Measurements from ENCODE around the gene SDK1.
"Not testable (repeated sequence)": the region's sequence is repeated elsewhere in the genome, so short reads cannot be mapped to it uniquely, and the experiment has no call there.

The SDK1 gene

DNA sequence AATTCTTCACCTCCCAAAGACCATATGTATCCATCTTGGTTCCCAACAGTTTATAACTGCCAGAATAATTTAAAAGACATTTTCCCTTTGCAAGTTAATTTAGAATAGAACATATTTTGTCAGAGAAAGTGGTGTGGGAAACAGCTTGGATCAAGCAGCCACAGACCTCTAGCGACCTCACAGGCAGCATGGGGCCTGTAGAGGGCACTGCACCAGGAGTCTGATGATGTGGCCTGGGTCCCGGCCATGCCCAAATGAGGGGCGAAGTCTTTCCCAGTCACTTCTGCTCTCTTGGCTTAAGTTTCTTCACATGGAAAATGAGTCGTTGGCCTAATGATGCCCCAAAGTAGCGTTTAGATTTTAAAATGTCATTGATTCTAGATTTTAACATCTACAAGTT lies 243.2 kb downstream of the SDK1 start:
- no peak for FAIRE-seq

DNA sequence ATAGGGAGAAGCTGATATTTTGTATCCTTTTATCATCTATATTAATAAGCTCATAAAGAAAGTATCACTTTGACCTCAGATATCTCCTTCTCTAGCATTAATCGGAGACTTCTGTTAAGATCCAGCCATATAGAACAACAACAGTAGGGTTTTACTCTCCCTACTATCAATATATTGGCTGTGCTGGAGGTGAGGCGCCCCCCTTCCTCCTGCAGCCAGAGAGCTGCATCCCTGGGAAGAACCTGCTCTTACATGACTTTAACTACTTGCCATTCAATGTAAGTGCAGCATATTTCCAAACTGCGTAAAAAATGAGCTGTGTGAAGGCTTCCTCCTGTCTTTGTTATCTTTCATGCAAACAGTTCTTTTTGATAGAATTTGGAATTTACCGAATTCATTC lies 247.8 kb downstream of the SDK1 start:
- FAIRE-seq, result no peak

DNA sequence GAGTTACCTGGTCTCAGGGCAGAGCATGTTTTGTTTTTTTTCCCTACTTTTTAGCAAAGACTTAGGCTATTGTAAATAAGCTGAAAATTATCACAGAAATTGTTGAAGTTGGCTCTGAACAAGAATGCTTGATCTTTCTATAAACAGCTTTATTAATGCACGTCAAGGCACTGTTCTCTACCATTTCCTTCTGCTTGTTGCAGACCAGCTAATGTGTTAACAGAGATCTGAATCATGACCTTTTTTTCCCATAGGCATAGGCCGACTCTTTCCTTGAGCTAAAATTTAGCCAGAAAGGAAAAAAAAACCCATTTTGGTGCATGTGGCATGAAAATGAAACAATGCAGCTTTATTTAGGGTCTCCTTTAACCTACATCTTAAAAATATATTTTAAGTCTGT lies 248.5 kb downstream of the SDK1 start:
- FAIRE-seq, result no peak

DNA sequence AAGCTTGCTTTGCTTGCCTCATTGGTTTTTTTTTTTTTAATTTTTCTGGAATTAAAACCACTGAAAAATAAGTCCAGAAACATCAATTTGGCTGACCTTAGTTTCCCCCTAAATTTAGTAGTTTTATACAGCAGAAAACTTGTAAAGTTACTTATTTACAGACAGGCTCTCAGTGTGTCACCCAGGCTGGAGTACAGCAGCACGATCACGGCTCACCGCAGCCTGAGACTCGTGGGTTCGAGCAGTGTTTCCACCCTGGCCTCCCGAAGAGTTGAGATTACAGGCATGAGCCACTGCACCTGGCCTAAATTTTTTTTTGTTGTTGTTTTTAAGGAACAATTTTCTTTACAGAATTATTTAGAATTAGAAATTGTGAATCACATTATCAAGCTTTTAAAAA lies 250.5 kb downstream of the SDK1 start:
- FAIRE-seq, result no peak

DNA sequence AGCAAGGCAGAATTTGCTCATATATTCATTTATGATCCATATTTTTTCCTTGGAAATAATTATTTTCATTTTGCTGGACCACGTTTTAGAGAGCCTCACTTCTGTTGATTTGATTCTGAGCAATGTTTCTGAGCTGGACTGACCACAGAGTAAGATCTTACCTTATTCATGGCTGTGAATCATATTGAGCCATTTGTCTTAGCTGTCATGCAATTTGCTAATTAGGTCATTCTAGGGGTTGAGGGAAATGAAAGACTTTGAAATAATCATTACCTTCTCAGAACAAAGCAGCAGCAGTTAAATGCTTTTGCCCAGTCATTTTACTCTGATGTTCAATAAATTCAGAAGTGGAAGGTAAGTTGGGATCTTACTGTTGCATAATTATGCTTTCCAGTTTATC lies 251.4 kb downstream of the SDK1 start:
- no peak for FAIRE-seq

GRCh38 chr7:3558400-3558799 lies 257.3 kb downstream of the SDK1 start:
- FAIRE-seq, result no peak

DNA sequence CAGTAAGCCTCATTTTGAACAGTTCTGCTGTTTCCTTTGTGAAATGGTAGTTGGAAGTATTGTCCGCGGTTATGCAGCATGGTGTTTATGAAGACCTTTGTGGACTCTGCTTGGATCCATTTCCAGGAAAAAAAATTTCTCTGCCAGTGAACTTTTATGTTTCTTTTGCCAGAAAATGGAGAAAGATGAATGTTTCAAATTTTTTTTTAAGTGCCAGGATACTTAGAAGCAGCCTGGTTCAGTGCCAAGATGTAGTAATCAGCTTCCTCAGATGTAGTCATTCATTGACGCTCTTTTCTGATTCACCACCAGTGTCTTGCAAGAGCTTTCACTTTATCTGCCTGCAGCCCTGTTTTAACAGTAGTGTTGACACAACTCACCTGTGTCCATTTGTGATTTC lies 258.2 kb downstream of the SDK1 start:
- no peak for FAIRE-seq

- FAIRE-seq, result no peak
These were observed 259.4 kb downstream of the SDK1 start for GRCh38 chr7:3560495-3560894.

GRCh38 chr7:3561932-3562331 lies 260.9 kb downstream of the SDK1 start:
- no peak for FAIRE-seq

- FAIRE-seq, result no peak
These were observed 263.2 kb downstream of the SDK1 start for GRCh38 chr7:3564231-3564630.

- FAIRE-seq, result no peak
These were observed 267.5 kb downstream of the SDK1 start for GRCh38 chr7:3568516-3568915.

DNA sequence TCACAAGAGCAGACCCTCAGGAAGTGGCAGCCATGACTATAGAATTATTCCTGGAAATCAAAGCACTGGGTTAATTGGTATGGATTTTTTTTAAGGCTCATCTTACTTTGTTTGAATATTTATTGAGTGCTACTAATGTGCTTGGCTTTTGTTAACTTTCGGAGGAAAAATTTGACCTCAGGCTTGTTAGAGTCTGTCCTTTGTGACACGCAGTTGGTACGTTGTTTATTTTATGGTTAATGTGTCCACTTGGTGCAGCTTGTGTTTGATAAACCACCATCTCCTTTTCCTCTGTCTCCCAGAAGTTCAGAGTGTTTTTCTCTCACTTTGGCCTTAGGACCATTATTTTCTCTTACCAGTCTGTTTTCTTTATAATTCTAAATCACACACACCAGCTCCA lies 268.6 kb downstream of the SDK1 start:
- no peak for FAIRE-seq

- FAIRE-seq, result no peak
These were observed 272.1 kb downstream of the SDK1 start for GRCh38 chr7:3573151-3573550.

DNA sequence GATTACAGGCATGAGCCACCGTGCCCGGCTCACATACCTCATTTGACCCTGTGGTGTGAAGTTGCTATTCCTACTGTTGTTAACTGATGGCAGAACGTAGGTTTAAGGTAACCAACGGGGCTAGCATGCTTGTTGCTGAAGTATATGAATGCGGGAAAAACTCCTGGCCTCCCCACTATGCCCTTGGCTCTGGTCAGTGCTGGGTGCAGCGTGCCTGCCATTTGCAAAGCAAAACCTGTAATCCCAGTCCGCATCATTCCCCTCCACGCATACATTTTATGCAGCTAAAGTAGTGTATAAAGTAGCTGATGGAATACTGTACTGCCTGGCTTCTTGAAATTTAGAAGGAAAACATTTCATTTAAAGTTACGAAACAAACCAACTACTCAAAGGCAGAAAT lies 273.3 kb downstream of the SDK1 start:
- FAIRE-seq, result no peak

DNA sequence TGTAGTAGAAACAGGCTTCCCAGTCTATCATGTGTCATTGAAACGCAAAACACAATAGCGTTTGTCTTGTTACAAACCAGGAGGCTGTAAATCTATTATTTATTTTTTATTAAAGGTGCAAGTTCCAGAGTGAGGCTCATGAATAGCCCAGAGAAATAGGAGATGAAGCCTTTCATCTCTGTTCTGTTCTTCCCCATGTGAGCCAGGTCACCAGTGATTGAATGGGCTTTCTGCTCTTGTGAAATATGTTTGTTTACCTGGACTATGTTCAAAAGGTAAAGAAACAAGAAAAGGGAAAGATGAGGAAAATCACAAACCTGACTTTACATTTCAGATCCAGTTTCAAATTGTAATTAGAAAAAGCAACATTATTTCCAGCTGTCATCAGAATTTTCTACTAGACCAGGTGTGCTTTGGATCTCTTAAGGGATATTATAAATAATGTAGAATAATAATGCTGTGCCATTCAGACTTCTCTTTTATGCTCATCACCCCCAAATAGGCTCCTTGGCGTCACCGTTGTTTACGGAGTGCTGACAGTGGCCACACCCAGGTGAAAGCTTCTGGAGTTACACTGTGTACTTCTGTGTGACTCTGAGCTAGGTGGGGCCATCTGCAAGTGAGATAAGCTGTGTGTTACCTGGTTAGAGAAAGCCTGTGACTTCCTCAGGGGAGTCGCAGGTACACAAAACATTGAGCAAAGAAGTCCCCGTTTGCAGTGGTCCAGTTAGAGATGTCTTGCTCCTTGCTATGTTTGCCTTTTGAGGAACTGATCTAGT lies 274.9 kb downstream of the SDK1 start:
- FAIRE-seq, result no peak

DNA sequence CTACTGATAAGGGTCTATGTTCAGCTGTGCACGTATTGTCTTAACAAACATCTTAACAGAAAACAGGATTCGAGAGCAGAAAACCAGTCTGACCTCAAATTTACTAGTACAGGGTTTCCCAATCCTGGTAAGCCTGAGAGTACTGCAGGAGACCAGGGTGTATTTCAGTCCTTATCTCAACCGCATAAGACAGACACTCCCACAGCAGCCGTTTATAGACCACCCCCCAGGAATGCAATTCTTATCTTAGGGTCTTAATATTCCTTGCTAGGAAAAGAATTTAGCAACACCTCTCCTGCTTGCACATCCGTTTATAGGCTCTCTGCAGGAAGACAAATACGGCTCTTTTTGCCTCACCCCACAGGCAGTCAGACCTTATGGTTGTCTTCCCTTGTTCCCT lies 277.3 kb downstream of the SDK1 start:
- FAIRE-seq, result no peak

GRCh38 chr7:3579638-3580219 lies 278.7 kb downstream of the SDK1 start:
- no peak for FAIRE-seq

GRCh38 chr7:3582145-3582544 lies 281.1 kb downstream of the SDK1 start:
- not testable (repeated sequence) for FAIRE-seq

GRCh38 chr7:3585826-3586225 lies 284.8 kb downstream of the SDK1 start:
- no peak for FAIRE-seq

DNA sequence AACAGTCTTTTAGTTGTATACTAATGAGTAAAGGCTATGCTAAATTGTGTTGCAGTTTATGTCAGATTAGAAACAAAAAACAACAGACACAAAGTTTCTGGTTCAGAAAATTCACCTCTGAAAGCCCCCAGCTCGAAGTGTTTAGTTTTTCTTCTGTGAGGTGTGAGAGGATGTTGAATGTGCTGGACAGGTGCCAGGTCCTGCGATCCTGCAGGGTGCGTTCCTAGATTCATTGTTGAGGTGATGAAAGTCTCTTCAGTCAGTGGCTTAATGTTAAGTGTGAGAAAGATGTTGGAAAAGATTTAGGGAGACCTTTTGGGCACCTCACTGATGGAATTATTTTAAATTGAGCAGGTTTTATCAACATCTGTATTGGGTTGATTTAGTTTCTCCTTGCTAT lies 287.3 kb downstream of the SDK1 start:
- FAIRE-seq, result no peak

- FAIRE-seq, result no peak
These were observed 288.7 kb downstream of the SDK1 start for GRCh38 chr7:3589752-3590151.

DNA sequence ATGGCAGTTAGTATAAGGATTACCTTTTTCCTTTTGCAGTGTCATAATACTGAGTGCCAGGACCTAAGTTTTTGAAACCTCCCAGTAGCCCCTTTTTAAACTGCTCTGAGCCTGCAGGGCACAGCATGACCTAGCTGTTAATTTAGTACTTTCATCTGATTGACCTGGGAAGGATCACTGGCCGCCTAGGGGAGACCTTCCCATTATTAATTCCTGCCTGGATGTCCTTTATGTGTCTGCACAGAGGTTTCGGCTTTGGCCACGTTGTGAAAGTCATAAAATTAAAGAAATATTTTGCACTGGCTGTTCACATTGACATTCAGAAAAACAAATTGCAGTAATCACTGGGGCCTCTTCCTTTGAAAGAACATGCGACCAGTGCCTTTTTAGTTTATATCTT lies 290.2 kb downstream of the SDK1 start:
- FAIRE-seq, result no peak

GRCh38 chr7:3591944-3592343 lies 290.9 kb downstream of the SDK1 start:
- FAIRE-seq, result no peak

GRCh38 chr7:3592401-3593134 lies 291.5 kb downstream of the SDK1 start:
- FAIRE-seq, result no peak
